GM18520 (cell line): ENCODE results near the gene MTG2.

Experiments used
- ATAC-seq: cut with Tn5 transposase; IDR thresholded peaks from one replicate; pipeline ENCODE4 v1.9.1; 2021; ENCODE audit not compliant: unreplicated experiment

MTG2 gene

GRCh38 chr20:62217913-62218773, 35.3 kb downstream of the MTG2 start:
- ATAC-seq: no peak

GRCh38 chr20:62219101-62219991, 36.5 kb downstream of the MTG2 start:
- ATAC-seq: no peak

DNA sequence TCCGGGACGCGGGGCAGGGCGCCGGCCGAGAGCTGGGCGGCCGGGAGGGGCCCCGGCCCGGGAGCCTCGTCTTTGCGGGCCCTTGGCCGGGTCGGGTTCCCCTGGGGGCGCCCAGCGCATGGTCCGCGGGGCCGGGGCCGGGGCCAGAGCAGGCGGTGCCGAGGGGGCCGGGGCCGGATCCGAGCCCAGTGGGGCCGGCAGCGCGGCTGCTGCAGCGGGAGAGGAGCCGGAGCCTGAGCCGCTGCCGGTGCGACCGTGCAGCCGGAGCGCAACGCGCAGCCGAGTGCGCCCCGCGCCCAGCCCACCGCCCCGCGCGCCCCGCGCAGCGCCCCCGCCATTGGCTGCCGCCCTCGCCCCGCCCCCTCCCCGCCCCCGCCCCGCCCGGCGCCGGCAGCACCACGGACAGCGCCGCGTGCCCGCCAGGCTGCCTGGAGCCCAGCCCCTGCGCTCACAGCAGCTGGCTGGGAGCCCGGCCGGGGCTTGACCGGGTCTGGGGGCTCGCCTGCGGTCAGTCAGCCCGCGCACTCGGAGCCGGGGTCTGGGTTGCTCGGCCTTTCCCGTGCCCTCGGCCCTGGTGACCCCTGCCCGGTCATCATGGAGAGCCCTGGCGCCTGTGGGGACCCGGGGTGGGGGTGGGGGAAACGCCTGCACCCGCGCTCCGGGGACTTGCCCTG, 37.3 kb downstream of the MTG2 start, which contains the start of gene HRH3:
TSS of gene HRH3 (minus strand) at position 287 of the 674 bp plus-strand sequence. CDS start 308 bp downstream, outside the sequence.
- no peak for ATAC-seq

DNA sequence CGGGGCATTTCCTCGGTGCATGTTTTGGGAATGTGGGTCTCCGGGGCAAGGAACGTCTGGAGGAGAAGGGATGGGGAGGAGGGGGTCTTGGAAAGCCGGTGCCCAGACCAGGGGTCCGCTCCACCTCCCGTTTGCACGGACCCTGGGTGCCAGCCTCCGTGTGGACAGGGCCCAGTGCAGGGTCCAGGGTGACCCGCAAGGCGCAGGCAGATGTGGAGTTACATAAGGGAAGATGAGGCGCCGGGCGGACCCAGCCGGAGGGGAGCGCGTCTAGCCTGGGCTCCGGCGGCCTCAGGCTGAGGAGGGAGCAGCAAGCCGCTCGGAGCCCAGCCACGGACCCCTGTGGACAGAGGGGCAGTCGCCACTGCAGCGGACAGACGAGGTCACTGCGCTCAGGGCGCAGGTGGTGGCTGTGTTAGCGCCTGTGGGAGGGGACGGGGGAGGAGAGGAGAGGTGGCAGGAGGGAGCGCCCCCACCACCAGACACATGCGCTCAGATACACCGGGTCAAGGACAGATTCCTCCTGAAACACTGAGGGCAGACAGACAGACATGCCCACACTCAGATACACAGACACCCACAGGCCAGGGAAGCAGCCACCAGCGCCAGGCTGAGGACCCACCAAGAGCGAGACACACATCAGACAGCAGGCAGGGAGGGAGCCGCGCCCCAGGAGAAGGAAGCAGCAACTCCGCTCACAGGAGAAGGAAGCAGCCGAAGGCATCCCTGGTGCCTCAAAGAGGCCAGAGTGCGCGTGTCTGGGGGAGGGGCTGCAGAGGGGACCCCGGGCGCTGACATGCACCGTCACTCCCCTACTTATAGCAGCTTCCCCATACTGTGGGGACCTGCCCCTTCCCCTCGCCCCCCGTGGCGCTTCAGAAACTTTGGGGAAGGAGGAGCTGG, 38.1 kb downstream of the MTG2 start:
- ATAC-seq: no peak

DNA sequence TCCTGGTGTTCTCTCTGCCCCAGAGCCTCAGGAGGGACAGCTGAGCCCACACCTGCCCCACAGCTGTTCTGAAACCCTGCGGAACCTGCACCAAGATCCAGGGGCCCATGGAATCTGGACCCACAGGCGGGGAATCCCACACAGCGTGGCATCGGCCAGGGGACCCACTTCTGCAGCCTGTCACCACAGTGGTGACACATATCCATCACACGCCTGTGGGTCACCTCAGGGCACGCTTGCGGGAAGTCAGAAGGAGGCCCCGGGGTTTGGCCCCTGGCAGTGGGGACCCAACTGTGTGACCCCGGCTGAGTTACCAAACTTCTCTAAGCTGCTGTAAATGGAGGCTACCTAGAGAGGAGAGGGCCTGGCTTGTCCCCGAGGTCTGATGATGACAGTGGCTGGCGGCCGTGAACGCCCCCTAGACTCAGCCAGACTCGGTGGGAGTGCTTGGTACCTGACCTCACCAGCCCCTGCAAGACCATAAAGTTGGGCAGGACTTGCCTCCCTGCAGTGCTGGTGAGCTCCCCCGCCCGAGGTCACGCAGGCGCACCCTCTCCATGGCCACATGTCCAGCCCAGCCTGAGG, 39.5 kb downstream of the MTG2 start:
- no peak for ATAC-seq

- no peak for ATAC-seq
Observed at GRCh38 chr20:62222972-62223371, 40.1 kb downstream of the MTG2 start.

DNA sequence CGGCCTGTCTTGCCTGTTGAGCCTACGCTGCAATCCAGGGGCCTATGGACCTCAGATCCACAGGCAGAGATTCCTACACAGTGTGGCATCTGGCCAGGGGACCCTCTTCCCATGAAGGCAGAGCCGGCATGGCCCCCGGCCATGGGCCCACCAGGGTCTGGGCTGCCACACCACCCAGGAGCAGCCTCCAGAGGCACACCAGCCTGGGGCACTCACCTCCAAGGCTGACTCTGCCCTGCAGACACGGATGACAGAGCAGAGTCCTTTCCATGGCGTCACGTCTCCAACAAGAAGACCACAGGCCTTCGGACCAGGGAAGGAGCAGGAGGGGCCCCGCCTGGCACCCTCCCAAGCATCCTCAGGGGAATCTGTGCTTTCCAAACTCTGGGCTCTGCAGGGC, 40.7 kb downstream of the MTG2 start:
- no peak for ATAC-seq

GRCh38 chr20:62224113-62224855, 41.5 kb downstream of the MTG2 start:
- ATAC-seq: no peak

DNA sequence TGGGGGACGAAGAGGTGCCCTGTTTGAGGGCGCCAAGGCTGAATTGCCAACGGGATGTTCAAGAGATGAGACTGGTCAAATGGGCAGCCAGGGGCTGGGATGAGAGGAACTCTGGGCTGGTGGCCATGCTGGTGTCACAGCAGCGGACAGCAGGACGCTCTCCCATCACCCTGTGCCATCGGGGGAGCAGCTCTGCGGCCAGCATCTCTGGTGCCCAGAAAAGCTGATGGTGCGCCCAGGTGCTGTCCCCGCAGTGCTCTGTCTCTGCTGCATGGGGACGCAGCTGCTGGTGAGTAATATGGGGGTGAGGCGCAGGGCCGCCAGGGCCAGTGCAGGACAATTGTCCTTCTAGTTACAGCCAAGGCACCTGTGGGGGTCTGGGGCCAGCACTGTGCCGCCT, 42.2 kb downstream of the MTG2 start:
- no peak for ATAC-seq

GRCh38 chr20:62225820-62226635, 43.2 kb downstream of the MTG2 start:
- no peak for ATAC-seq

- ATAC-seq: no peak
Observed at GRCh38 chr20:62226707-62227590, 44.1 kb downstream of the MTG2 start.

GRCh38 chr20:62227591-62227976, 44.8 kb downstream of the MTG2 start:
- no peak for ATAC-seq

- ATAC-seq: no peak
Observed at GRCh38 chr20:62227977-62228958, 45.4 kb downstream of the MTG2 start.

DNA sequence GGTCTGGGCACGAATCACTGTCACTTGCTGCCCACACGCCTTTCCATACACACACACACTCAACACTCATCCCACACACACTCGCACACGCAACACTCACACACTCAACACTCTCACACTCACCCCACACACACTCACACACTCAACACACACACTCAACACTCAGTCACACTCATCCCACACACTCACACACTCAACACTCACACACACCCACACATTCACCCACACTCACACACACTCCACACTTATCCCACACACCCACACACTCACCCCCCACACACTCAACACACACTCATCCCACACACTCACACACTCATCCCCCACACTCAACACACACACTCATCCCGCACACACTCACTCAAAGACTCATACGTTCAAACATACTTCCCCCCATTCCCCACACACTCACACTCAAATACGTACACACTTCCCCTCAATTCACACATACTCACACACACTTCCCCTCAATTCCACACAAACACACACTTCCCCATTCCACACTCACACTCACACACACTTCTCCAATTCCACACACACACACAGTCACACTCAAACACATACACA, 46.2 kb downstream of the MTG2 start:
- no peak for ATAC-seq

- ATAC-seq: no peak
Observed at GRCh38 chr20:62229667-62230066, 46.8 kb downstream of the MTG2 start.

- no peak for ATAC-seq
Observed at GRCh38 chr20:62230276-62230675, 47.4 kb downstream of the MTG2 start.
